ENCODE data around the gene TTLL11.

TTLL11 gene

GRCh38 chr9:122096620-122097415, 3.7 kb upstream of the TTLL11 start:
- no peak for TF ChIP-seq CTCF (conservative IDR thresholded peaks at IDR 0.05; ENCODE audit: low read depth, low read length)
- H3K4me3 ChIP-seq (ENCODE audit: low read depth, low read length), result no peak overlapping the region
- no peak for DNase-seq (ENCODE audit: low read depth)

GRCh38 chr9:122095010-122095767, 2.1 kb upstream of the TTLL11 start:
- no peak overlapping the region for H3K4me3 ChIP-seq (ENCODE audit: low read depth, low read length)
- peak; percentile 81 for TF ChIP-seq CTCF (conservative IDR thresholded peaks at IDR 0.05; ENCODE audit: low read depth, low read length)
- peak; percentile 84 for DNase-seq (ENCODE audit: low read depth)

GRCh38 chr9:122091682-122092592, 1.2 kb downstream of the TTLL11 start:
- peak overlapping the region; percentile 86 for H3K4me3 ChIP-seq (ENCODE audit: low read depth, low read length)
- no peak for TF ChIP-seq CTCF (conservative IDR thresholded peaks at IDR 0.05; ENCODE audit: low read depth, low read length)
- DNase-seq (ENCODE audit: low read depth), result no peak

- TF ChIP-seq CTCF (conservative IDR thresholded peaks at IDR 0.05; ENCODE audit: low read depth, low read length), result no peak
- H3K4me3 ChIP-seq (ENCODE audit: low read depth, low read length), result no peak overlapping the region
- DNase-seq (ENCODE audit: low read depth), result no peak
These were observed 2.1 kb downstream of the TTLL11 start for GRCh38 chr9:122090981-122091380.

GRCh38 chr9:122090287-122090883, 2.7 kb downstream of the TTLL11 start:
- H3K4me3 ChIP-seq (ENCODE audit: low read depth, low read length), result no peak overlapping the region
- DNase-seq (ENCODE audit: low read depth), result no peak
- no peak for TF ChIP-seq CTCF (conservative IDR thresholded peaks at IDR 0.05; ENCODE audit: low read depth, low read length)

GRCh38 chr9:122088880-122089706, 4.0 kb downstream of the TTLL11 start:
- H3K4me3 ChIP-seq (ENCODE audit: low read depth, low read length), result no peak overlapping the region
- DNase-seq (ENCODE audit: low read depth), result no peak
- TF ChIP-seq CTCF (conservative IDR thresholded peaks at IDR 0.05; ENCODE audit: low read depth, low read length), result no peak
